ENCODE data around the gene PRMT3.
A peak's percentile ranks its signal among the peaks of the same experiment; 100 is the strongest.
"Not testable (repeated sequence)": the region's sequence is repeated elsewhere in the genome, so short reads cannot be mapped to it uniquely, and the experiment has no call there.

Gene PRMT3

DNA sequence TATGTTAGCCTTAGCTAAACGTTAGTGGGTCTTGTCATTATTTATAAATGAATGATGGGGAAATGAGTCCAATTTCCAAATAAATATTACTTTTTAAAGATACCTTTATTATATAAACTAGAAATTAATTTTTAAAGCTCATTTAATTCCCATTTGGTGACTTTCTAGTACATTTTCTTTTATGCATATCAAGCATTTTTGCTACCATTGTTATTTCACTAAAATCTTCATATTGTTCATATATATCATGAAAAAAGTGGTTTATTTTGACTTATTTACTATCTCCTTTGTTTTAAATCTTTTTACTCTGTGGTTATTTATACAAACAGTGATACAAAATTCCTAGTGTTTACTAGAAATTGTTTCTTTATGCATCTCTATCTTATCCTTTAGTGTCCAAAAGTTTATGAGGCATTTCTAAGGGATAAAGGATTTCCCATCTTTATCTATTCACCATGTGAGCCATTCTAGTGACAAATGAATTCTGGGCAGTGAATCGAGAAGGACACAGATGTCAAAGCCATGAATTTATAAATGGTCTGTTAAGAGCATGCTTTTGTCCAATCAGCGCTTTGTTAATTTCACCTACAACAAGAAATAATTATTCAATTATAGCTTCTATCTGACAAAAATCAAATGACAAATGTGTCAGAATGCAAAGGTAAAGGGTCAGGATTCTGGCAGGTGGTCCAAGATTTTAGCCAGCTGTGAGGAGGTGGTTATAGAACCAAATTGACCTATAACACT is 70.6 kb downstream of the PRMT3 start:
- DNase-seq, result no peak

DNA sequence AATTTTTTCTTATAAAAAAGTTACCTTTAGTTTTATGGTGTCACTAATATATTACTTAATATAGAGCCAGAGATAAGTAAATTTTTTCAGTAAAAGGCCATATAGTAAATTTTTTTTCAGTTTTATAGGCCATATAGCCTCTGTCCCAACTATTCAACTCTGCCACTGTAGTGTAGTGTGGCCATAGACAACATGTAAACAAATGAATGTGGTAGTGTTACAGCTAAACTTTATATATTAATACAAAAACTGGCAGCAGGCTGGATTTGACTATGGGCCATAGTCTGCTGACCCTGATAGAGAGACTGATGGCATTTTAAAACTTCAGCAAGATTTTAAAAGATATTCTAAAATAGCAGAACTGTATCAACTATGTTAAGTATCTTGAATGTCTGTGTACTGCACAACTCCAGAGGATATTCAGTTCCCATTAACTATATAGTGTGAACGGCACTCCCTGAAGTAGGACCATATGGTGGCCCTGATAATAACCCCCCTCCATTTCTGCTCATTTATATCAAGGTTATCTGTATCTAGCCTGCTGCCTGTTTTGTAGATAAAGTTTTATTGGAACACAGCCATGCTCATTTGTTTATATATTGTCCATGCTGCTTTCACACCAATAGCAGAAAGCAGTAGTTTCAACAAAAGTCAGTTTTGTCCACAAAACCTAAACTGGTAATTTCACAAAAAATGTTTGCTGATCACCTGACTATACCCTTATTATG is 71.6 kb downstream of the PRMT3 start:
- no peak for DNase-seq

- DNase-seq, result no peak
Observed at GRCh38 chr11:20459865-20460264, 72.3 kb downstream of the PRMT3 start.

GRCh38 chr11:20464518-20464917 is 77.0 kb downstream of the PRMT3 start:
- DNase-seq, result no peak

- no peak for DNase-seq
Observed at GRCh38 chr11:20467487-20468185, 80.1 kb downstream of the PRMT3 start.

DNA sequence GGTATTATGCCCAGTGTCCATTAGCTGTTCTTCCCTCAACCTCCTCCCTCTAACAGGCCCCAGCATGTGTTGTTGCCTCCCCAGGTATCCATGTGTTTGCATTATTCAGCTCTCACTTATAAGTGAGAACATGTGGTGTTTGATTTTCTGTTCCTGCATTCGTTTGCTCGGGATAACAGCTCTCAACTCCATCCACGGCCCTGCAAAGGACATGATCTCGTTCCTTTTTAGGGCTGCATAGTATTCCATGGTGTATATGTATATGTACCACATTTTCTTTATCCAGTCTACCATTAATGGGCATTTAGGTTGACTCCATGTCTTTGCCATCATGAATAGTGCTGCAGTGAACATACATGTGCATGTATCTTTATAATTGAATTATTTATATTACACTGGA is 82.8 kb downstream of the PRMT3 start:
- no peak for DNase-seq

DNA sequence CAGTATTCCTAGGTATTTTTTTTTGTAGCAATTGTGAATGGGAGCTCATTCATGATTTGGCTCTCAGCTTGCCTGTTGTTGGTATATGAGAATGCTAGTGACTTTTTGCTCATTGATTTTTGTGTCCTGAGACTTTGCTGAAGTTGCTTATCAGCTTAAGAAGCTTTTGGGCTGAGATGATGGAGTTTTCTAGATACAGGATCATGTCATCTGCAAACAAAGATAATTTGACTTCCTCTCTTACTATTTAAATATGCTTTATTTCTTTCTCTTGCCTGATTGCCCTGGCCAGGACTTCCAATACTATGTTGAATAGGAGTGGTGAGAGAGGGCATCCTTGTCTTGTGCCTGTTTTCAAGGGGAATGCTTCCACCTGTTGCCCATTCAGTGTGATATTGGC is 84.4 kb downstream of the PRMT3 start:
- DNase-seq, result not testable (repeated sequence)

GRCh38 chr11:20474176-20474881 is 86.8 kb downstream of the PRMT3 start:
- DNase-seq, result peak; percentile 53

GRCh38 chr11:20474882-20475517 is 87.5 kb downstream of the PRMT3 start:
- no peak for DNase-seq

- no peak for DNase-seq
Observed at GRCh38 chr11:20477418-20478090, 90.0 kb downstream of the PRMT3 start.

DNA sequence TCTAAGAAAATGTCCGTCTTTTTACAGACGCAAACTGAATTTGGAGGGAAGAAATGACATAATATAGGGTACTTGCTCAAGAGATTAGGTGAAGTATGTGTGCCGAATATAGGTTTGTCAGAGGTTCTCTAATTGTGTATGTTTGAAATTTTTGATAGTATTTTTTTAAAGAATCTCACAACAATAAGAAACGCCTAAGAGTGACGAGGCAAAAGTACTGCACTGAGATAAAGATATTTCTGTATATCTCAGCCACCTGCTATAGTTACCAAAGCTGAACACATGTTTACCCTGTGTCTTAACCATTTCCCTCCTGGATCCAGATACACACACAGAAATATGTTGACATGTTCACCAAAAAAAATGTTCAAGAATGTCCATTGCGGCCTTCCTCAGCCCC is 92.0 kb downstream of the PRMT3 start:
- no peak for DNase-seq

DNA sequence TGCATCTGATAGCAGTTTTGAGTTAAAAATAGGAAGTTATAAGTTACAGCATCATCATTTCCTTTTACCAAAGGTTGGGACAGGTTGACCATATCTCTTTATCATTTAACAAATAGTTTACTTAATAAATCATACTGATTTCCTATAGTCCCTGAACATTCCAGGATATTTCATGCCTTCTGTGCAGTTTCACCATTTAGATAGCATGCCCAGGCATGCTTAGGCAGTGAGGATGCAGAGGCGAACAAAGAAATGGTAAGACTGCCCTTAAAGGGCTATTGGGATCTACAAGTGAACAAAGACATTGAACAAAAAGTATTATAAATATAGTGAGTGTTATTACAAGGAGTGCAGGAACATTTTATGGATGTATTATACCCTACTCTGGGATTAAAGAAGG is 96.4 kb downstream of the PRMT3 start:
- DNase-seq, result no peak

DNA sequence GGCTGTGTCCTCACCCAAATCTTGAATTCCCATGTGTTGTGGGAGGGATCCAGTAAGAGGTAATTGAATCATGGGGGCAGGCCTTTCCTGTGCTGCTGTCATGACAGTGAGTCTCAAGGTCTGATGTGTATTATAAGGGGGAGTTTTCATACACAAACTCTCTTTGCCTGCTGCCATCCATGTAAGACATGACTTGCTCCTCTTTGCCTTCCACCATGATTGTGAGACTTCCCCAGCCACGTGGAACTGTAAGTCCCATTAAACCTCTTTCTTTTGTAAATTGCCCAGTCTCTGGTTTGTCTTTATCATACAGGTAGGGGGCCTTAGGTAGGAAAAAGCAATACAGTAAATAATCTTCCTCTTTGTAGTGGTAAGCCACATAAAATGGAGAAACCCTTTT is 96.9 kb downstream of the PRMT3 start:
- DNase-seq, result not testable (repeated sequence)

DNA sequence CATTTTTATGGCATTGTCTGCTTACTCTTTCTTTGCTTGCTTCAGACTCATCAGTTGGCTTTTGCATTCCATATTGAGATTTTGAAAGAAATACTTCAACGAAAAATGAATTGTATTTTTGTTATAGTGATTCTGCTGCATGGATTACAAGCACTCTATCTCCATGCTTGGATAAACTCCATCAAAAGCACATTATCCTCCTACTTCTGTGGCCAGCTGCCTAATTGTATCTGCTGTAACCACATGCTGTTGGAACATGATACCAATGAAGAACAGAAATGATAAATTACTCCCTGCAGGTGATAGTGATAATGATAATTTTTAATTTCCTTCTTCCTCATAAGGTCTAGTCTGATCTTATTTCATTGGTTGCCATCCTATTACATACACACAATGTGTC is 100.8 kb downstream of the PRMT3 start:
- no peak for DNase-seq

DNA sequence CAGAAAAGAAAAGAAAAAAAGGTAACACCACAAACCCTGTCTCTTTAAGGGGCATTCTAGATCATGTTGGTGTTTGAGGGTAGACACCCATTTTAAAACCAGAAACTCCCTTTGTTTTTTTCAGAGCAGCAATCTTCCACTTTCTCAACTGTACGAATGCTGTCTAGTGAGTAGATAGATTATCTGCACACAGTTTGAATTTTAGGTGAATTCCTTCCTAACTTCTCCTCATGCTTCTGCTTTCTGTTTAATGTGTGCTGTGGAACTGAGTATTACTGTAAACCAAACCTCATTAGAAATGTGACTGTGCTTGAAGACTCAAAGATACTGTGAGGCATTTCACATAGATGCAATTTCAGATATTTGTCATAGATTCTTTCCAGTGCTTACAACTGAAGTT is 102.4 kb downstream of the PRMT3 start:
- DNase-seq, result no peak

- no peak for DNase-seq
Observed at GRCh38 chr11:20493340-20493739, 105.8 kb downstream of the PRMT3 start.

DNA sequence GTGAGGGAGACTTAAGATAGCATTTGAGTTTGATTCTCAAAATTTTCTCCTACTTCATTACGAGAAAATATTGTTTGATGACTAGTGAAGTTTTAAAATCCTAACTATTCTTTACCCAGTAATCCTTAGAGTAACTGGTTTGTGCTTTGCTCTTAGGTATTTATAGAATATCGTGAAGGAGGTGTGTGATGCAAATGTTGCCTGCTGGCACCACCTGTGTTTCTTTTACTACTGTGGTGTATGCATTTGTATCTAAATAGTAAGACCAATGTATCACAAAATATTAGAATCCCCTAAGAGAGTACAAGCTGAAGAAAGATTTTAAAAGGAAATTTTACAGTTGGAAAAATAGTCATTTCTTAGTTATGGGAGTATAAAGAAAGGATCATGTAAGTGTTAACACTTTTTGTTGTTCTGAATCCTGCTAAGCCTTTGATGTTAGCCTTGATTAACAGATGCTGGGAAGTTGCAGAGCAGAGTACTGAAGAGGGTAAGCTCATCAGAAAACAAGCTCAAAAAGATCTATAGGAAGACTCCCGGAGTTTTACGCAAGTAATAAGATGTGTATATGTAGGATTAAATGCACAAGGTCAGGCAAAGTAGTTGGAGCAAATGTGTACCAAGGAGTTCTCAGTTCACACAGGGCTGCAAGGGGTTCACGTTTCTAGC is 109.7 kb downstream of the PRMT3 start:
- DNase-seq, result no peak

DNA sequence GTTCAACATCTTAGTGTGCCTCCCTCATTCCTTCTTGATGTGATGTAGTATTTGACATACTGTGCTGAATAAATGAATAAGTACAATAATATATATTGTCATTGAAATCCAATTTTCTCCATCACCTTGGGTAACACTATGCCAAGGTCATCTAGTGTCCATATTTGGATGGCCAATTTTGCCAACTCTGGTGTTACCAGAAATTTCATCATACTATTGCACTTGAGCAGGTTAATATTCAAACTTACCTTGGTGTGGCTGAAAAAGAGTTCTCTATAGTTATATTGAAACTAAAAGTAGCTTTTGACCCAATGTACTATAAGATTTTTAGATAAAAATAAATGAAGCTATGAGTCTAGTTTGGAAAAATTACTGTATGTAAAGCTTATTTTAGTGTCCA is 113.7 kb downstream of the PRMT3 start:
- no peak for DNase-seq

- DNase-seq, result no peak
Observed at GRCh38 chr11:20501971-20502370, 114.5 kb downstream of the PRMT3 start.

GRCh38 chr11:20511982-20512381 is 124.5 kb downstream of the PRMT3 start:
- no peak for DNase-seq

DNA sequence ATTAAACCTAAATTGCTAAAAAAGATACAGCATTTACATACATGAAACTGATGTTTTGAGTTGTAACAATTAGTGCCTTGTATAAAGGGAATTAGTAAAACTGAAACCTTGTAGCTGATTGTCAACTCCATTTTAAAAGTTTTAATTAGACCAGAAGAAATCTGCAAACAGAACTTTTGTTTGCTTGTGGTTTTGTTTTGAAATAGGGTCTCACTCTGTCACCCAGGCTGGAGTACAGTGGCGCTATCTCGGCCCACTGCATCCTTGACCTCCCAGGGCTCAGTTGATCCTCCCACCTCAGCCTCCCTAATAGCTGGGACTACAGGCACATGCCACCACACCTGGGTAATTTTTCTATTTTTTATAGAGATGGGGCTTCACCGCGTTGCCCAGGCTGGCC is 125.4 kb downstream of the PRMT3 start:
- no peak for DNase-seq

Measured in islet precursor cell (in vitro differentiated cells).